HEK293 (cell line): ENCODE data around the gene DCHS1.

Source experiments
- GLIS1 ChIP-seq: fragments of 450-650 bp; formaldehyde crosslinking; IDR thresholded peaks from 2 replicates; pipeline ENCODE4 v1.5.1; 2016; ENCODE audit warnings: missing biosample characterization, missing genetic modification characterization
- IKZF3 ChIP-seq: fragments of 450-650 bp; IDR thresholded peaks from 2 replicates; pipeline ENCODE4 v1.5.0; 2018; ENCODE audit warnings: missing biosample characterization, mild to moderate bottlenecking, missing genetic modification characterization, moderate library complexity
- ZBTB10 ChIP-seq: fragments of 450-650 bp; formaldehyde crosslinking; IDR thresholded peaks from 2 replicates; pipeline ENCODE4 v1.5.1; 2016; ENCODE audit warnings: missing biosample characterization, missing genetic modification characterization
- ZBTB11 ChIP-seq: fragments of 450-650 bp; formaldehyde crosslinking; conservative IDR thresholded peaks from 2 replicates; pipeline ENCODE4 v1.5.1; 2016; ENCODE audit warnings: low read depth, missing biosample characterization, missing genetic modification characterization
- ZBTB6 ChIP-seq: fragments of 450-650 bp; formaldehyde crosslinking; IDR thresholded peaks from 2 replicates; pipeline ENCODE4 v1.5.1; 2017; ENCODE audit warnings: missing biosample characterization, missing genetic modification characterization
- ZBTB8A ChIP-seq: fragments of 450-650 bp; formaldehyde crosslinking; IDR thresholded peaks from 2 replicates; pipeline ENCODE4 v1.5.1; 2016; ENCODE audit warnings: missing biosample characterization, missing genetic modification characterization
- ZNF18 ChIP-seq: fragments of 450-650 bp; formaldehyde crosslinking; IDR thresholded peaks from 2 replicates; pipeline ENCODE4 v1.5.1; 2016; ENCODE audit warnings: missing biosample characterization, missing genetic modification characterization
- ZNF202 ChIP-seq: fragments of 450-650 bp; formaldehyde crosslinking; IDR thresholded peaks from 2 replicates; pipeline ENCODE4 v1.5.1; 2016; ENCODE audit warnings: missing biosample characterization, missing genetic modification characterization, borderline replicate concordance
- ZNF518A ChIP-seq: fragments of 450-650 bp; formaldehyde crosslinking; conservative IDR thresholded peaks from 2 replicates; pipeline ENCODE4 v1.5.1; 2016; ENCODE audit warnings: low read depth, missing biosample characterization, missing genetic modification characterization
- ZNF571 ChIP-seq: fragments of 450-650 bp; formaldehyde crosslinking; IDR thresholded peaks from 2 replicates; pipeline ENCODE4 v1.5.0; 2017; ENCODE audit warnings: missing biosample characterization, missing genetic modification characterization

DCHS1 gene

GRCh38 chr11:6682936-6683861, 27.6 kb upstream of the DCHS1 start, which contains the start of gene MRPL17 (continued):
- TF ChIP-seq ZNF518A (tag by site-specific recombination): no peak
- peak; percentile 54 for TF ChIP-seq ZBTB10 (tag by site-specific recombination)
- peak; percentile 88 for TF ChIP-seq ZBTB6 (tag by site-specific recombination)
- no peak for TF ChIP-seq ZNF571 (tag by site-specific recombination)
- TF ChIP-seq ZBTB11 (tag by site-specific recombination): peak; percentile 65
- peak; percentile 98 for TF ChIP-seq ZBTB8A (tag by site-specific recombination)
- peak; percentile 87; the same call in 1 of the 2 replicates for TF ChIP-seq IKZF3
- no peak for TF ChIP-seq ZNF18 (tag by site-specific recombination)
- peak; percentile 26; the same call in 1 of the 2 replicates for TF ChIP-seq GLIS1 (tag by site-specific recombination)
- no peak for TF ChIP-seq ZNF202 (tag by site-specific recombination)
- TF ChIP-seq, all 188 proteins: peak for 45
